LHCN-M2 (cell line): ENCODE data around the gene HOXA10. TPM values are rescaled to one million over a fixed set of nuclear protein-coding genes. Genes with fewer than 3 reads are reported as not detected.

Source experiments
- total RNA-seq: library from RNA; depleted of rRNA; stranded (reverse); fragments of >200 nt; gene quantifications from 2 replicates; pipeline ENCODE4 v1.2.3, GENCODE V29; 2014; rRNA removed

Gene HOXA10
- total RNA-seq, 1 experiment from 2014 or later, result 13.2 TPM

Other genes with a start within 250 kb of the HOXA10 start
- gene HOXA1, start 78.3 kb downstream of the HOXA10 start, total RNA-seq, result 3.7 and 5.9 TPM in 2 replicates
- 0.46 and 0.51 TPM in 2 replicates for gene HOXA2, start 71.6 kb downstream of the HOXA10 start, total RNA-seq
- gene HOXA4, start 43.6 kb downstream of the HOXA10 start, total RNA-seq, result 7.5 and 8.9 TPM in 2 replicates
- 8.6 and 9.4 TPM in 2 replicates for gene HOXA5, start 30.6 kb downstream of the HOXA10 start, total RNA-seq
- 1.6 and 2.1 TPM in 2 replicates for gene HOXA6, start 26.5 kb downstream of the HOXA10 start, total RNA-seq
- gene HOXA3, start 21.7 kb downstream of the HOXA10 start, total RNA-seq, result 4.6 and 4.7 TPM in 2 replicates
- 4.5 and 8.3 TPM in 2 replicates for gene HOXA7, start 17.6 kb downstream of the HOXA10 start, total RNA-seq
- gene HOXA9, start 8.8 kb downstream of the HOXA10 start, total RNA-seq, result 8.7 TPM in 2 replicates
- 3.9 and 4.0 TPM in 2 replicates for gene HOXA11, start 10.9 kb upstream of the HOXA10 start, total RNA-seq
- 0.06 and 0.11 TPM in 2 replicates for gene HOXA13, start 25.8 kb upstream of the HOXA10 start, total RNA-seq
- gene EVX1, start 68.5 kb upstream of the HOXA10 start, total RNA-seq, result not detected in 2 replicates